HT1080 (cell line): ENCODE data around the gene WRAP73. TPM values are rescaled to one million over a fixed set of nuclear protein-coding genes. Genes with fewer than 3 reads are reported as not detected.

Experiments
- DNase-seq: peaks from one replicate; pipeline ENCODE4 v3.0.0-alpha.2; 2015; ENCODE audit warnings: low read depth
- total RNA-seq: library from RNA; depleted of rRNA; stranded (reverse); fragments of >200 nt; shearing (Covaris generic); gene quantifications from 2 replicates; pipeline ENCODE4 v1.2.3, GENCODE V29; 2014

WRAP73 gene
- total RNA-seq, 1 experiment from 2014 or later: 64.5 TPM

GRCh38 chr1:3651026-3651929 is 1.4 kb upstream of the WRAP73 start:
- DNase-seq: no peak

GRCh38 chr1:3650248-3651025 is 534 bp upstream of the WRAP73 start:
- no peak for DNase-seq

DNA sequence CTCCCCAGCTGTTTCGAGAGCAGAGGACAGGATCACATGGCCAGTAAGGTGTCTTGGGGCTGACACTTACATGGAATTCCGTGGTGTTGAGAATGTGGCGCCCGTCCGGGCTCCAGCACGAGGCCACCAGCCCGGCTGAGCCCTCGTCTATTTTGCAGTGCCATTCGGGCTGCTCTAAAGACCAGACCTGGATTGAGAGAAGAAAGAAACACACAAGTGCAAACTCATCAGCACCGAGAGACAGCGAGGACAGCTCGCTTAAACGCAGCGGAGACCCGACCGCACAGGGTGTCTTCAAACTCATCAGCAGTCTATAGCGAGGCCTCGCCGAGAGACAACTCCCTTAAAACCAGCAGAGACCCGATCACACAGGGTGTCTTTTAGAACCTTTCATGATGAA is 3.3 kb downstream of the WRAP73 start:
- DNase-seq: no peak

DNA sequence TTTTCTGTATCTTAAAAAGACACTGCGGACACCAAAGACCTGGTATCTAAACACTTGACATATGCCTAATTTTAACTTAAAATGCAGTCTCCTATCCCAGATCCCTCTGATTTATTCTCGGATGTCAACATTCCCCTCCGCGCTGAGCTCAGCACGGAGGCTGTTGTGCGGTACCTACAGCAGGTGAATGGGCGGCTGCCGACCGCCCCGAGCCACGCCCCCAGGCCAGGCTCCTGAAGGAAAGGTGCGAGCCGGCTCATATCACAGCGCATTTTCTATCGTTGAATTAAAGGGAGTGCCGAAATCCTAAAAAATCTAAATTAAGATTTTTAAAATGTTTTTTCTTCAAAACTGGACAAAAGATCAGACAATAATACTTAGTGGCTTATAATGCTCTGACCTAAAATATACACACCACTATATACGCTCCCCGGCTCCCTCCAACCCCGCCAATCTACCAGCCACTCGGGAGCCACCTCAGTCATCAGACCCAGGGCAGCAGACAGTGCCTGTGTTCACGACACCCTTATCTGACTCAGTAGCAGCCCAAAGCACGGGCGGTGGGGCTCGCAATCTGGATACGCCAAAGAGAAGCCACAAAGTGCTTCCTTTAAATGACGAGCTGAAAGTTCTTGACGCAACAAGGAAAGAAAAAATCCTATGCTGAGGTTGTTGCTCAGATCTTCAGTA is 4.1 kb downstream of the WRAP73 start:
- DNase-seq: no peak

DNA sequence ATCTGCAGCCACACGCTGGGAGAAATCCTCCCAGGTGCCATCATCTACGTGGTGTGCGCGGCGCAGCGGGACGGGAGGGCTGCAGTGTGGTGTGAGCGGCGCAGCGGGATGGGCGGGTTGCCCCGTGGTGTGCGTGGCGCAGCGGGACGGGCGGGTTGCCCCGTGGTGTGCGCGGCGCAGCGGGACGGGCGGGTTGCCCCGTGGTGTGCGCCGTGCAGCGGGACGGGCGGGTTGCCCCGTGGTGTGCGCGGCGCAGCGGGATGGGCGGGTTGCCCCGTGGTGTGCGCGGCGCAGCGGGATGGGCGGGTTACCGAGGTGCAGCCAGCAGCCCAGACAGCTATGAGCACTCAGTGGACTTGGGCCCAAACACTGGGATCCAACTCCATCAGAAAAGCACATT is 4.7 kb downstream of the WRAP73 start:
- no peak for DNase-seq

GRCh38 chr1:3644273-3644672 is 5.6 kb downstream of the WRAP73 start:
- DNase-seq: no peak

DNA sequence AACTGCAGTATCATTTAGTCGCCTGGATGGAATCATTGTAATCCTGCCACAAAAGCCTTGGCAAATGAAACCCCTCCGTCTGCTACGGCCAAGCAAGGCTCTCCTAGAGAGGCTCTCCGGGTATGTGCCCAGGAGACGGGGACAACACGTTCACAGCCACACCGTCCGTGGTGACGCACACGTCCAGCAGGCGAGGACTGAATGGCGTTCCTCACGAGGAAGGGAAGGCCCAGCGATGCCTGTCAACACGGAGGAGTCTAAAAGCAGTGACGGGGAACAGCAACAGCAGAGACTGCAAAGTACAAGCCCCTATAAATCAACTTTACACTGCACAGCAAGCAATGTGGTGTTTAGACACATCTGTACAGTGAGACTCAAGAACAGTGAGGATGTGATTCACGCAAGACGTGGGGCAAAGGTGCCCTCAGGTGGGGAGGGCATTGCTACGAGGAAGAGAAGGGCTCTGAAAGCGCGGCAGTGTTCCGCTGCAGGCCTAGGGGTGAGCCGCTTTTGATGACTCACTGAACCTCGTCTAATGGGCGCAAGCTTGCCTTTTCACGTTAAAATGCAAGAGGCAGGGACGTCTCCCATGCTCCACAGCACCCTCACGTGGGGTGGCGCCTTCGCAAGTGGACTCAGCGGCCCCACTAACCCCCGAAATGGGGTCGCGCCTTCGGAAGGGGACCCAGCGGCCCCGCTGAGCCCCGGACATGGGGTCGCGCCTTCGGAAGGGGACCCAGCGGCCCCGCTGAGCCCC is 6.8 kb downstream of the WRAP73 start:
- no peak for DNase-seq

DNA sequence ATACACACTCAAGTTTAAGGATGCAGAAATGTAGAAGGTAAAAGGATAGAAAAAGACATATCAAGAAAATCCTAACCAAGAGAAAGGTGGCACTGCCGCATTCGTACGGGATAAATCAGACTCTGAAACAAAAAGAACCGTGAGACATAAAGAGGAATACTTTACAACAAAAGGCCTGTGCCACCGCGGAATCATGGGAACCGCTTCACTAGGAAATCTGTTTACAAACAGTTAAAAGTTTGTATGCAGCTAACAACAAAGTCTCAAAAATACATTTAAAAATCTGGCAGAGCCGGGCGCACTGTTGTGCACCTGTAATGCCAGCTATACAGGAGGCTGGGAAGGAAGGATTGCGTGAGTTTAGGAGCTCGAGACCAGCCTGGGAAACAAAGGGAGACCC is 8.1 kb downstream of the WRAP73 start:
- no peak for DNase-seq

DNA sequence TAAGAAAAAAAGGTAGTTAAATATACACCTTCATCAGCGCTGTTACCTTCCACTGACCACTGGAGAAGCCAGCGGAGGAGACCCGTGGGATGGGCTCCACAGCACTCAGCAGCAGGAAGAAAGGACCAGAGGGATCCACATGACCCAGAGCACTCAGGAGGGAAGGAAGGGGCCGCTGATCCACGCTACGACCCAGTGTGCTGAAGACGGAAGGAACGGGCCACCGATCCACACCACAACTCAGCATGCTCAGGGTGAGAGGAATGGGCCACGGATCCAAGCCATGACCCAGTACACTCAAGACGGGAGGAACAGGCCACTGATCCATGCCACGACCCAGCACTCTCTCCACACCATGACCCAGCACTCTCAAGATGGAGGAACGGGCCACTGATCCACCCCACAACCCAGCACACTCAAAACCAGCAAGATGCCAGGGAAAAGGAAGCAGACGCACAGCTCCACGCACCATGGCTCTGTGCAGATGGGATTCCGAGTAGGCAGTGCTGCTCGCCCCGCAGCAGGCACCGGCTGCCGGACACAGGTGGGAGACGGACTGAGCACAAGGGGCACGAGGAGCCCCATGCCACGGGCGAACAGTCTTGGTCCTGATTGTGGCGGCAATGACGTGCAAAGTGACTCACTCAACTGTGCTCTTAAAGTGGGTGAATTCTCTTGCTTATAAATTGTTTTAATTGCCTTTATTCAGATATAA is 8.7 kb downstream of the WRAP73 start:
- no peak for DNase-seq

DNA sequence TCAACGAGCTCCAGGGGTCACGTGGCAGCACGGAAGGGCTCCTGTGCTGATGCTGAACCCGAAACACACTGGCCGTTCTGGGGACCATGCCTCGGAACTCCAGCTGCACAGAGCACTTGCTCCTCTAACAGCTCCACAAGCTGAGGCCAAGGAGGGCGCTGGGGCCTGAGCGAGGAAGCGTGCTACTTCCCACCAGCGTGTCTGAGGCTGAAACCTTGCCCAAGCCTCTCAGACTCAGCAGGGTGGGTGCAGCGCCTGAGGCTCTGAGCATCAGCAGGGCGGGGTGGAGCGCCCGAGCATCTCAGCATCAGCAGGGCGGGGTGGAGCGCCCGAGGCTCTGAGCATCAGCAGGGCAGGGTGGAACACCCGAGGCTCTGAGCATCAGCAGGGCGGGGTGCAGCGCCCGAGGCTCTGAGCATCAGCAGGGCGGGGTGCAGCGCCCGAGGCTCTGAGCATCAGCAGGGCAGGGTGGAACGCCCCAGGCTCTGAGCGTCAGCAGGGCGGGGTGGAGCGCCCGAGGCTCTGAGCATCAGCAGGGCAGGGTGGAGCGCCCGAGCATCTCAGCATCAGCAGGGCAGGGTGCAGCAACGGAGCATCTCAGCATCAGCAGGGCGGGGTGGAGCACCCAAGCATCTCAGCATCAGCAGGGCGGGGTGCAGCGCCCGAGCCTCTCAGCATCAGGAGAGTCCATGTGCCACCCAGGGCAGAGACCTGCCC is 9.6 kb downstream of the WRAP73 start:
- no peak for DNase-seq

GRCh38 chr1:3639397-3639911 is 10.4 kb downstream of the WRAP73 start:
- no peak for DNase-seq

- DNase-seq: no peak
Measured at GRCh38 chr1:3638676-3639075, 11.2 kb downstream of the WRAP73 start.

- no peak for DNase-seq
Measured at GRCh38 chr1:3638027-3638426, 11.9 kb downstream of the WRAP73 start.

GRCh38 chr1:3636531-3636930 is 13.4 kb downstream of the WRAP73 start:
- DNase-seq: no peak

GRCh38 chr1:3636080-3636479 is 13.8 kb downstream of the WRAP73 start:
- DNase-seq: no peak

GRCh38 chr1:3634059-3634800 is 15.7 kb downstream of the WRAP73 start:
- DNase-seq: no peak

DNA sequence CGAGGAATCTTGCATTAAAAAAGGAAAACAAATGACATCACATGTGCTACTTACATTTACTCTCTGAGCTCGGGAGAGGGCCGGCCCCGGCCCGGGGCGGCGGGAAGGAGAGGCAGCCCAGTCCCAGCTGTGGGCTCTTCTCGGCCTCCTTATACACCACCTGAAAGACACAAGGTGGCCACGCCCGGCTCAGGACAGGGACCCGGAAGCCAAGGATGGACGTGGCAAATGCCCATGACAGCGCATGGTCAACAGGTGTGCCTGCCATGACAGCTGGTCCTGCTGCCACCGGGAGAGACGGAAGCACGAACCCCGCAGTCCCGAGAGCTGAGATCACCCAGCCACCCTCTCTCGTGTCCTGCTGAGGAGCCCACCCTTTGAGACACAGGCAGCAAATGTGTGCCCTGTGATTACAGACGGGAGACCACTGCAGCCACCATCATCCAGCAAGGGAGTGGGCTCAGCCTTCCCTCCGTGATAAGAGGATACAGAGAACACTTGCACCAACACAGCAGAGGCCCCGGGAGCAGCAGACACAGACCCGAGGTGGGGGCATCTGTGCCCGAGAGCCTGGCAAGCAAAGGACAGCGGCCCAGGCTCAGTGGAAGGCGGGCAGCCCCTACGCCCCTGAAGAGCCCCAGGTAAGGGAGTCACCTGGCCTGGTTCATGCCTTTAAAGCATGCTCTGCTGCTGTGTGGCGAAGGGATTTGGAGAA is 16.4 kb downstream of the WRAP73 start:
- DNase-seq: no peak

DNA sequence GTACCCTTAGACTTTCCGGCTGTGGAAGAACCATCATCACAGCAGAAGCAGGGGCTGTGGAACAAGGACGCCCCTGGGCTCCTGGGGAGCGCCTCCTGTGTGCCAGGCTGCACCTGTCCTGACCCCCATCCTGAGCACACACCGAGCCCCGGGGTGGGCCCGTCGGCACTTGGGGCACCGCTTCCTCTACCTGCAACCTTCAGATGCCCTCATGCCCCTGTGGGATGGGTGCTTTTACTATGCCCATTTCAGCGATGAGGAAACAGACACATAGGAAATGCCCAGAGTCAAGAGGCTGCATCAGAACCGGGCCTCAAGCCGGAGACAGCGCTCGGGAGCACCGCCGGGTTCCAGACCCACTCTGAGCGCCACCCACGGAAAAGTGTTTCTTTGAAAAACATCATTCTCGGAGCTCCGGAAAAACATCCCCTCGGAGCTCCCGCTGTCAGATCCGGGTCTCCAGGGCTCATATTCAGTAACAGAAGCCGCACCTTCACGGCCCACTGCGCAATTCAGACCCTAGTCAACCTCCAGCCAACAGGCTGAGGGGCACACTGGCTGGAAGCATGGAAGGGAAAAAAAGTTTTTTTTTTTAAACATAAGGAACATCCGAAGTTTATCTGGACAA is 17.1 kb downstream of the WRAP73 start:
- no peak for DNase-seq
